ENCODE data around the gene PIP5K1B.

GRCh38 chr9:68981789-68982188 lies 276.7 kb downstream of the PIP5K1B start:
- TF ChIP-seq CTCF (conservative IDR thresholded peaks at IDR 0.05 in 1 of 2, IDR thresholded peaks at IDR 0.05 in 1 of 2; ENCODE audit: extremely low read depth in 1 of 2, insufficient read depth in 1 of 2, low read depth in 1 of 2, low read length in 2 of 2): no peak
- no peak for TF ChIP-seq EZH2 (IDR thresholded peaks at IDR 0.05; ENCODE audit: borderline replicate concordance, low read length)

Data from mammary epithelial cell (primary cell).